ENCODE results near the gene BPIFB1.

GRCh38 chr20:33290852-33291251 is 7.8 kb downstream of the BPIFB1 start:
- TF ChIP-seq POLR2A (IDR thresholded peaks at IDR 0.05; ENCODE audit: low read depth, low read length) (no peak), CTCF (IDR thresholded peaks at IDR 0.05 in 2 of 3, conservative IDR thresholded peaks at IDR 0.05 in 1 of 3; ENCODE audit: control insufficient read depth in 2 of 3, extremely low read depth in 1 of 3, insufficient read depth in 1 of 3, low read depth in 3 of 3, low read length in 3 of 3) (no peak), EED (IDR thresholded peaks at IDR 0.05; ENCODE audit: low read depth) (no peak), SPI1 (IDR thresholded peaks at IDR 0.05; ENCODE audit: borderline replicate concordance, insufficient read depth, low read depth, low read length) (no peak), EZH2 (IDR thresholded peaks at IDR 0.05; ENCODE audit: borderline replicate concordance, control insufficient read depth, low read depth, low read length) (no peak), CHD2 (IDR thresholded peaks at IDR 0.05; ENCODE audit: borderline replicate concordance, low read depth, low read length) (no peak), NKRF (conservative IDR thresholded peaks at IDR 0.05) (no peak)
